ENCODE measurements around the gene ERICH6B. TPM values are rescaled to one million over a fixed set of nuclear protein-coding genes. Genes with fewer than 3 reads are reported as not detected.

Gene ERICH6B
- total RNA-seq, 4 donors from 2014 or later: not detected

GRCh38 chr13:45542391-45542790 is 73.1 kb downstream of the ERICH6B start:
- no peaks in the 10 kb centered on the region for H3K36me3 ChIP-seq
- 57 to 76% methylated on average over 4 of the region's 8 CpGs for WGBS, 2 donors
- no peak overlapping the region for H3K27ac ChIP-seq
- TF ChIP-seq POLR2A (IDR thresholded peaks at IDR 0.05) (no peak), CTCF (IDR thresholded peaks at IDR 0.05) (no peak)
- no peaks in the 10 kb centered on the region for H3K27me3 ChIP-seq
- H3K4me3 ChIP-seq: no peak overlapping the region
- no peaks in the 10 kb centered on the region for H3K9me3 ChIP-seq
- intact Hi-C loops (cut with DNase I): no loop called here
- DNase-seq: no peak
- H3K4me1 ChIP-seq: no peaks in the 10 kb centered on the region

DNA sequence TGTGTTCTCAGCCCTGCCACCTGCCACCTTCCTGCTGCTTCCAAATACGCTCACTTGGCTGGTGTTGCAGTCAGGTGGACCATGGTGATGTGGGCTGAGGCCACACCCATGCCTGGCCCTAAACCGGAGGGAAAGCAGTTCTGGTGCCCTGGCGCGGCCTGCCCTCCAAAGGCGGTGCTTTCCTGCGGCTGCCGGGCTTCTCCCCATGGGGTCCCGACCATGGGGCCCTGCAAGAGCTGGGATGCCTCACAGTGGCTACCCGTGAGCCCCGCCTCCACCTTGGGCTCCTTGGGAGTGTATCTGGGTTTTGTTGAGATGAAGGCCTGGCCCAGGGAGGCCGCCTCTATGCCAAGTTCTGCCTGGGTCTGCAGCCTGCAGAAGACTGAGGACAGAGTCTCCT is 73.7 kb downstream of the ERICH6B start:
- no peak for DNase-seq
- TF ChIP-seq POLR2A (IDR thresholded peaks at IDR 0.05) (no peak), CTCF (IDR thresholded peaks at IDR 0.05) (no peak)
- H3K27ac ChIP-seq: no peak overlapping the region
- no peaks in the 10 kb centered on the region for H3K27me3 ChIP-seq
- 77 to 80% methylated on average over 1 to 3 of the region's 11 CpGs for WGBS, 2 donors
- intact Hi-C loops (cut with DNase I): no loop called here
- H3K4me1 ChIP-seq: no peaks in the 10 kb centered on the region
- H3K9me3 ChIP-seq: no peaks in the 10 kb centered on the region
- H3K36me3 ChIP-seq: no peaks in the 10 kb centered on the region
- H3K4me3 ChIP-seq: no peak overlapping the region

- Histone ChIP-seq H3K9me3 (no peaks in the 10 kb centered on the region), H3K27me3 (no peaks in the 10 kb centered on the region), H3K4me3 (no peak overlapping the region), H3K4me1 (no peaks in the 10 kb centered on the region), H3K36me3 (peaks cover 0 to 3% (median 0%) of the 10 kb centered on the region in 3 donors), H3K27ac (no peak overlapping the region)
- intact Hi-C loops (cut with DNase I): no loop called here
- DNase-seq: no peak
- WGBS, 2 donors: 66 to 81% methylated on average over 10 of the region's 10 CpGs
- TF ChIP-seq POLR2A (IDR thresholded peaks at IDR 0.05) (no peak), CTCF (IDR thresholded peaks at IDR 0.05) (no peak)
Measured at GRCh38 chr13:45540864-45541263, 74.7 kb downstream of the ERICH6B start.

DNA sequence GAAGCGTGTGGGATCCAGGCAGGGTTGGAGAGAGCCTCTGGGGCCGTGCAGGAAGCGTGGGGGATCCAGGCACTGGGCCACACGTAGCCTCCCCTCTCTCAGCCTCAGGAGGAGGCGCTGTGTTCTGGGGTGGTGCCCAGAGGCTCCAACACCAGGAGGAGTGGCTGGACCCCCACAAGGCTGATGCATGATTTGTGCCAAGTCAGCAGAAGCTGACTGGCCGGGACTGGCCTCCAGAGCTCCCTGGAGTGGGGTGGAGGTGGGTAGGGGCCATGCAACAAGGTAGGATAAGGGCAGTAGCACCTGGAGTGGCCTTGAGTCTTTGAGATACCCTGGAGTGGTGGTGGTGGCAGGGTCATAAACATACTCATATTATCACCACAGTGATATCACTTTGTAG is 75.3 kb downstream of the ERICH6B start:
- TF ChIP-seq POLR2A (IDR thresholded peaks at IDR 0.05) (no peak), CTCF (IDR thresholded peaks at IDR 0.05) (no peak)
- no peaks in the 10 kb centered on the region for H3K9me3 ChIP-seq
- H3K4me1 ChIP-seq: no peaks in the 10 kb centered on the region
- WGBS, 2 donors: 76 to 86% methylated on average over 3 to 4 of the region's 6 CpGs
- no peaks in the 10 kb centered on the region for H3K27me3 ChIP-seq
- intact Hi-C loops (cut with DNase I): no loop called here
- no peak overlapping the region for H3K27ac ChIP-seq
- no peak for DNase-seq
- H3K36me3 ChIP-seq: peaks cover 0 to 10% (median 0%) of the 10 kb centered on the region in 3 donors
- no peak overlapping the region for H3K4me3 ChIP-seq

GRCh38 chr13:45538382-45538781 is 77.2 kb downstream of the ERICH6B start:
- Histone ChIP-seq H3K36me3 (peaks cover 5 to 28% (median 13%) of the 10 kb centered on the region in 3 donors), H3K4me1 (no peaks in the 10 kb centered on the region), H3K27me3 (no peaks in the 10 kb centered on the region), H3K9me3 (no peaks in the 10 kb centered on the region), H3K4me3 (no peak overlapping the region), H3K27ac (no peak overlapping the region)
- DNase-seq: no peak
- WGBS, 2 donors: 92 to 100% methylated on average over 1 to 2 of the region's 2 CpGs
- intact Hi-C loops (cut with DNase I): no loop called here
- no peak for TF ChIP-seq CTCF (IDR thresholded peaks at IDR 0.05)
- TF ChIP-seq POLR2A (IDR thresholded peaks at IDR 0.05): no peak
